HEK293 (cell line): Measurements from ENCODE around the gene PON1.

Experiments used
- CTCF ChIA-PET: fragments of 350-600 bp; formaldehyde crosslinking; extraction: SDS; loops from one replicate; lab custom pipeline; 2021; ENCODE audit warnings: antibody characterized with exemption; lab: Yijun Ruan, JAX
- POLR2A ChIA-PET: fragments of 300-600 bp; formaldehyde crosslinking; extraction: SDS; loops from one replicate; lab custom pipeline; 2020; ENCODE audit warnings: antibody characterized with exemption, inconsistent platforms; lab: Yijun Ruan, JAX
- H3K27ac ChIP-seq: fragments of 200-500 bp; sonication (Bioruptor generic); 2 replicates; pipeline ENCODE4 v1.5.1; 2014; ENCODE audit warnings: low read depth, low read length, control low read depth, inconsistent platforms; ENCODE audit errors: extremely low read depth
- H3K36me3 ChIP-seq, 2 experiments: fragments of 200-500 bp in 1 of 2; sonication (Bioruptor generic) in 1 of 2; 1 replicate in 1 of 2; 2 replicates in 1 of 2; pipeline ENCODE4 v1.5.1; 2014 to 2017; ENCODE audit warnings: inconsistent platforms in 2 of 2, low read length in 2 of 2; ENCODE audit not compliant: control insufficient read depth in 2 of 2, insufficient read depth in 1 of 2
- H3K4me1 ChIP-seq: fragments of 200-500 bp; sonication (Bioruptor generic); 2 replicates; pipeline ENCODE4 v1.5.1; 2014; ENCODE audit warnings: mild to moderate bottlenecking, low read length, inconsistent platforms; ENCODE audit not compliant: control insufficient read depth, insufficient read depth
- H3K4me3 ChIP-seq: 2 replicates; pipeline ENCODE4 v1.5.1; 2011; ENCODE audit warnings: low read depth, mild to moderate bottlenecking, control low read depth, low read length, moderate library complexity
- H3K9me3 ChIP-seq: fragments of 200-500 bp; sonication (Bioruptor generic); 2 replicates; pipeline ENCODE4 v1.5.1; 2014; ENCODE audit warnings: low read depth, low read length, inconsistent platforms; ENCODE audit not compliant: control insufficient read depth, insufficient read depth
- EGR2 ChIP-seq: fragments of 450-650 bp; formaldehyde crosslinking; IDR thresholded peaks from 2 replicates; pipeline ENCODE4 v1.5.1; 2016; ENCODE audit warnings: low read depth, missing biosample characterization, missing genetic modification characterization
- HOXA7 ChIP-seq: sonication (generic); formaldehyde crosslinking; IDR thresholded peaks from 2 replicates; pipeline ENCODE4 v1.8.1; 2022; ENCODE audit warnings: missing genetic modification reagents, borderline replicate concordance
- HOXC10 ChIP-seq: sonication (generic); formaldehyde crosslinking; IDR thresholded peaks from 2 replicates; pipeline ENCODE4 v1.8.1; 2023; ENCODE audit warnings: mild to moderate bottlenecking, missing genetic modification reagents
- KLF17 ChIP-seq: fragments of 450-650 bp; formaldehyde crosslinking; IDR thresholded peaks from 2 replicates; pipeline ENCODE4 v1.5.1; 2016; ENCODE audit warnings: missing biosample characterization, missing genetic modification characterization
- OVOL3 ChIP-seq: fragments of 450-650 bp; formaldehyde crosslinking; IDR thresholded peaks from 2 replicates; pipeline ENCODE4 v1.5.1; 2016; ENCODE audit warnings: missing biosample characterization, missing genetic modification characterization
- PRDM10 ChIP-seq: fragments of 450-650 bp; formaldehyde crosslinking; IDR thresholded peaks from 2 replicates; pipeline ENCODE4 v1.5.1; 2016; ENCODE audit warnings: missing biosample characterization, missing genetic modification characterization
- ZBTB17 ChIP-seq: fragments of 450-650 bp; formaldehyde crosslinking; IDR thresholded peaks from 2 replicates; pipeline ENCODE4 v1.5.1; 2016; ENCODE audit warnings: missing biosample characterization, missing genetic modification characterization
- ZBTB21 ChIP-seq: fragments of 450-650 bp; formaldehyde crosslinking; IDR thresholded peaks from 2 replicates; pipeline ENCODE4 v1.5.1; 2017; ENCODE audit warnings: missing biosample characterization, missing genetic modification characterization
- ZBTB6 ChIP-seq: fragments of 450-650 bp; formaldehyde crosslinking; IDR thresholded peaks from 2 replicates; pipeline ENCODE4 v1.5.1; 2017; ENCODE audit warnings: missing biosample characterization, missing genetic modification characterization
- ZFP69B ChIP-seq: fragments of 450-650 bp; formaldehyde crosslinking; IDR thresholded peaks from 2 replicates; pipeline ENCODE4 v1.5.1; 2016; ENCODE audit warnings: missing biosample characterization, missing genetic modification characterization
- ZNF114 ChIP-seq: fragments of 450-650 bp; formaldehyde crosslinking; IDR thresholded peaks from 2 replicates; pipeline ENCODE4 v1.5.0; 2017; ENCODE audit warnings: missing biosample characterization, missing genetic modification characterization
- ZNF280C ChIP-seq: fragments of 450-650 bp; formaldehyde crosslinking; IDR thresholded peaks from 2 replicates; pipeline ENCODE4 v1.5.1; 2016; ENCODE audit warnings: missing biosample characterization, missing genetic modification characterization
- ZNF366 ChIP-seq: fragments of 450-650 bp; formaldehyde crosslinking; conservative IDR thresholded peaks from 2 replicates; pipeline ENCODE4 v1.5.1; 2016; ENCODE audit warnings: missing biosample characterization, missing genetic modification characterization
- ZNF449 ChIP-seq: fragments of 450-650 bp; formaldehyde crosslinking; IDR thresholded peaks from 2 replicates; pipeline ENCODE4 v1.5.1; 2017; ENCODE audit warnings: missing biosample characterization, mild to moderate bottlenecking, missing genetic modification characterization, moderate library complexity
- ZNF513 ChIP-seq: fragments of 450-650 bp; IDR thresholded peaks from 2 replicates; pipeline ENCODE4 v1.5.1; 2018; ENCODE audit warnings: missing biosample characterization, missing genetic modification characterization
- ZNF600 ChIP-seq: fragments of 450-650 bp; formaldehyde crosslinking; IDR thresholded peaks from 2 replicates; pipeline ENCODE4 v1.5.1; 2016; ENCODE audit warnings: missing biosample characterization, missing genetic modification characterization
- ZNF626 ChIP-seq: fragments of 450-650 bp; sonication (Bioruptor Pico); formaldehyde crosslinking; IDR thresholded peaks from 2 replicates; pipeline ENCODE4 v1.5.1; 2018; ENCODE audit warnings: missing biosample characterization, missing genetic modification characterization, inconsistent platforms
- ZNF639 ChIP-seq: fragments of 450-650 bp; formaldehyde crosslinking; IDR thresholded peaks from 2 replicates; pipeline ENCODE4 v1.5.1; 2016; ENCODE audit warnings: missing biosample characterization, missing genetic modification characterization
- ZNF660 ChIP-seq: fragments of 450-650 bp; IDR thresholded peaks from 2 replicates; pipeline ENCODE4 v1.5.1; 2018; ENCODE audit warnings: missing biosample characterization, mild to moderate bottlenecking, missing genetic modification characterization
- ZNF701 ChIP-seq: fragments of 450-650 bp; formaldehyde crosslinking; IDR thresholded peaks from 2 replicates; pipeline ENCODE4 v1.5.1; 2016; ENCODE audit warnings: missing biosample characterization, missing genetic modification characterization

PON1 gene

GRCh38 chr7:95263785-95264362, 60.5 kb downstream of the PON1 start:
- H3K9me3 ChIP-seq = no peaks in the 10 kb centered on the region
- TF ChIP-seq ZNF626 (tag by site-specific recombination) (no peak), ZNF600 (peak; percentile 93), OVOL3 (tag by site-specific recombination) (no peak), ZBTB6 (no peak), ZFP69B (tag by site-specific recombination) (0 out of 2 replicates have a peak, but pooled peaks have one; percentile 24), PRDM10 (tag by site-specific recombination) (no peak), KLF17 (tag by site-specific recombination) (no peak)
- TF ChIP-seq, all 188 proteins: peak for 2
- Histone ChIP-seq H3K4me1 (no peaks in the 10 kb centered on the region), H3K36me3 (no peaks in the 10 kb centered on the region), H3K4me3 (no peak overlapping the region), H3K27ac (no peak overlapping the region)
- CTCF ChIA-PET = no interaction called here
- POLR2A ChIA-PET = no interaction called here

- no peak overlapping the region for H3K27ac ChIP-seq
- TF ChIP-seq ZNF449 (tag by site-specific recombination) (no peak), ZNF660 (no peak), ZNF513 (tag by site-specific recombination) (no peak), HOXC10 (CRISPR knock-in tag) (no peak), ZNF280C (tag by site-specific recombination) (no peak), ZNF366 (tag by site-specific recombination) (no peak), EGR2 (tag by site-specific recombination) (no peak), ZBTB17 (tag by site-specific recombination) (no peak), ZBTB21 (tag by site-specific recombination) (no peak), HOXA7 (CRISPR knock-in tag) (no peak), ZNF701 (tag by site-specific recombination) (no peak), ZNF114 (tag by site-specific recombination) (no peak), ZNF639 (no peak)
Observed at GRCh38 chr7:95262875-95263274, 61.5 kb downstream of the PON1 start.

More at GRCh38 chr7:95262875-95263274, 61.5 kb downstream of the PON1 start:
- CTCF ChIA-PET = interaction anchor here (0.5 to 0.9 kb wide), 2 partner anchors 16 to 427 kb away, joined by 3 read pairs; no protein-coding TSS in a partner anchor
- no peaks in the 10 kb centered on the region for H3K36me3 ChIP-seq
- no peak overlapping the region for H3K4me3 ChIP-seq
- no peaks in the 10 kb centered on the region for H3K9me3 ChIP-seq
- POLR2A ChIA-PET = no interaction called here
- H3K4me1 ChIP-seq = no peaks in the 10 kb centered on the region
